Measurements from ENCODE around the gene CASKIN1. TPM values are rescaled to one million over a fixed set of nuclear protein-coding genes. Genes with fewer than 3 reads are reported as not detected.

The CASKIN1 gene
- total and polyA plus RNA-seq, 2 donors = 0.48 to 0.69 TPM

DNA sequence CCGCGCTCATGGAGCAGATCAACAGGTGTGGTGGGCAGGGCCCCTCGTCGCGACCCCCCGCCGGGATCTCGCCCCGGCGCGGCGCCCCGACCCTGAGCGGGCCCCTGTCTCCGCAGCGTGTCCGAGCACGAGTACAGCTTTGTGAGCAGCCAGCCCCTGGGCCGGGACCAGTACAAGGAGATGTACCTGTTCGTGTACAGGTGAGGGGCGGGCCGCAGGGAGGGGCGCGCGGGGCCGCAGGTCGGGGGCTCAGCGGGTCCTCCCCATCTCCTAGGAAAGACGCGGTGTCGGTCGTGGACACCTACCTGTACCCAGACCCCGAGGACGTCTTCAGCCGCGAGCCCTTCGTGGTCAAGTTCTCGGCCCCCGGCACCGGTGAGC lies 40.7 kb upstream of the CASKIN1 start:
- 4% methylated on average over 40 of the region's 40 CpGs for WGBS
- Histone ChIP-seq H3K4me3 (ENCODE audit: low read depth, low read length) (no peak overlapping the region), H3K4me1 (ENCODE audit: insufficient read depth) (peaks cover 1% of the 10 kb centered on the region), H3K27ac (ENCODE audit: low read depth) (no peak overlapping the region), H3K36me3 (ENCODE audit: insufficient read depth) (peaks cover 18% of the 10 kb centered on the region)
- no peak for DNase-seq (ENCODE audit: extremely low spot score)

DNA sequence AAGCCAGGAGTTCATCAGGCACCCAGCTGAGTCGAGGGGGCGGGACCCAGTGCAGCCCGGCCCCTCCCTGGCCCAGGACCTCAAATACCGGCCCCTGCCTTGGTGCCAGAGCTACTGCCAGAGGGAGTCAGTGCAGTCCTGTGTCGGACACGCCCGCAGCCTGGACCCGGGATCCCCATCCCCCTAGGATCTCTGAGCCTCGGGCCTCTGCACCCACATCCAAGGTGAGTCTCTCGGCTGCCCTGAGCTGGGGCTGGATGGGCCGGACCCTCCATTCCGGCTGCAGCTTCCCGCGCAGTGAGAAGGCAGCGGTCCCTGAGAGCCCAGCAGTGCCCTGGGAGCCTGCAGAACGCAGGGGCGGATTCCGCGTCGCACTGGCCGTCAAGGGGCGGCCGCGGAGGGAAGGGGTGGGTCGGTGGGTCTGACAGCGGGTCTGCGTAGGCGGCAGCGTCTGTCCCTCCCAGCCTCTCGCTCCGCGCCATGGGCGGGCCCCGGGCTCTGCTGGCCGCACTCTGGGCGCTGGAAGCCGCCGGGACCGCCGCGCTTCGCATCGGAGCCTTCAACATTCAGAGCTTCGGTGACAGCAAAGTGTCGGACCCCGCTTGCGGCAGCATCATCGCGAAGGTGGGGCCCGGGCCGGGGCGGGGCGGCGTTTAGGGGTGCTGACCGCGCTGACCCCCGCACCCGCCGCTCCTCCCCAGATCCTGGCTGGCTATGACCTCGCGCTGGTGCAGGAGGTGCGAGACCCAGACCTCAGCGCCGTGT lies 40.1 kb upstream of the CASKIN1 start, which contains the start of gene DNASE1L2:
Gene DNASE1L2, plus strand, starts transcription at position 108 of the 765 bp plus-strand sequence. Its CDS starts 373 bp downstream, at position 481.
- Histone ChIP-seq H3K36me3 (ENCODE audit: insufficient read depth) (peaks cover 18% of the 10 kb centered on the region), H3K27ac (ENCODE audit: low read depth) (no peak within 1 kb of the TSS), H3K4me1 (ENCODE audit: insufficient read depth) (peaks cover 1% of the 10 kb centered on the region), H3K4me3 (ENCODE audit: low read depth, low read length) (no peak within 1 kb of the TSS)
- 4% methylated on average over 64 of the region's 64 CpGs for WGBS
- DNase-seq (ENCODE audit: extremely low spot score) = no peak

DNA sequence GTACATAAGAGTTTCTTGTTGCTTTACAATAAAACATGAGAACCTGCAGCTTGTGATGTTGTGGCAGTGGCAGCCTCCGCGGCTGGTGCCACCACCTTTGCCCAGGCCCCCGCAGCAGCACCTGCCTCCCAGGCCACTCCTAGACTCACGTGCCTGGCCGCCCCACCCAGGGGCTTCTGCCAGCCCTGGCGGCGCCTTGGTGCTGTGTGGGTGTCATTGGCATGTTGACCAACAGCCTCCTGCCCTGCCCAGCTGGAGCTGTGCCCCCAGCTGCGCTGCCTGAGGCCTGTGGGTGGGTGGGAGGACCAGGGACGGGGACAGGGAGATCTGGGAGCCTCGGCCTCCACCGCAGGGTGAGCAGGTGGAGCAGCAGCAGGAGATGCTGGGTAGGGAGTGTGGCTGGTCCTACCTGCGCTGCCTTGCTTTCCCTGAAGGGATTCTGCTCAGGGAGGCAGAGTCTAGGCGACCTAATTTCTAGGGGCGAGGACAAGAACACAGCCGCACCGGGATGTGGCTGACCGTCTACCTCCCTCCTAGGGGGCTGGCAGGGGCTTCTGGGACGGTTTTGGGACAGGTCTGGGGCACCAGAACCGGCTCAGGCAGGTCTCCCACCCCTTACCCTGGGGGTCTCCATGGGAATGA lies 39.4 kb upstream of the CASKIN1 start:
- peaks cover 1% of the 10 kb centered on the region for H3K4me1 ChIP-seq (ENCODE audit: insufficient read depth)
- no peak for DNase-seq (ENCODE audit: extremely low spot score)
- H3K27ac ChIP-seq (ENCODE audit: low read depth) = no peak overlapping the region
- peaks cover 18% of the 10 kb centered on the region for H3K36me3 ChIP-seq (ENCODE audit: insufficient read depth)
- H3K4me3 ChIP-seq (ENCODE audit: low read depth, low read length) = no peak overlapping the region
- WGBS = 81% methylated on average over 19 of the region's 19 CpGs

GRCh38 chr16:2235234-2235651 lies 38.8 kb upstream of the CASKIN1 start:
- Histone ChIP-seq H3K27ac (ENCODE audit: low read depth) (no peak overlapping the region), H3K4me3 (ENCODE audit: low read depth, low read length) (no peak overlapping the region), H3K4me1 (ENCODE audit: insufficient read depth) (peaks cover 1% of the 10 kb centered on the region), H3K36me3 (ENCODE audit: insufficient read depth) (peaks cover 18% of the 10 kb centered on the region)
- WGBS = 95% methylated on average over 28 of the region's 28 CpGs
- no peak for DNase-seq (ENCODE audit: extremely low spot score)

DNA sequence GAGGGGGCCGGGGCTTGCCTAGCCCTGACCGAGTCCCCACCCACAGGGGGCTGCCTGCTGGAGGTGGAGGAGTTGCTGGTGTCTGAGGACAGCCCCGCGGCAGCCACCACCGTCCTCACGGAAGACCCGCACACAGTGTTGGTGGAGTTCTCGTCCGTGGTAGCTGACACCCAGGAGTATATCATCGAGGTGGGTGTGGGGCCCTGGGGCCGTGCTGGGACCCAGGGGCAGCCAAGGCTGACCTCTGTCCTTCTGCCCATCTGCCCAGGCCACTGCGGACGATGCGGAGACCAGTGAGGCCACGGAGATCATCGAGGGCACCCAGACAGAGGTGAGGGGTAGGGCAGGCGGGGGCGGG lies 38.4 kb upstream of the CASKIN1 start:
- no peak overlapping the region for H3K27ac ChIP-seq (ENCODE audit: low read depth)
- 91% methylated on average over 18 of the region's 18 CpGs for WGBS
- no peak for DNase-seq (ENCODE audit: extremely low spot score)
- peaks cover 1% of the 10 kb centered on the region for H3K4me1 ChIP-seq (ENCODE audit: insufficient read depth)
- H3K4me3 ChIP-seq (ENCODE audit: low read depth, low read length) = no peak overlapping the region
- H3K36me3 ChIP-seq (ENCODE audit: insufficient read depth) = peaks cover 18% of the 10 kb centered on the region

DNA sequence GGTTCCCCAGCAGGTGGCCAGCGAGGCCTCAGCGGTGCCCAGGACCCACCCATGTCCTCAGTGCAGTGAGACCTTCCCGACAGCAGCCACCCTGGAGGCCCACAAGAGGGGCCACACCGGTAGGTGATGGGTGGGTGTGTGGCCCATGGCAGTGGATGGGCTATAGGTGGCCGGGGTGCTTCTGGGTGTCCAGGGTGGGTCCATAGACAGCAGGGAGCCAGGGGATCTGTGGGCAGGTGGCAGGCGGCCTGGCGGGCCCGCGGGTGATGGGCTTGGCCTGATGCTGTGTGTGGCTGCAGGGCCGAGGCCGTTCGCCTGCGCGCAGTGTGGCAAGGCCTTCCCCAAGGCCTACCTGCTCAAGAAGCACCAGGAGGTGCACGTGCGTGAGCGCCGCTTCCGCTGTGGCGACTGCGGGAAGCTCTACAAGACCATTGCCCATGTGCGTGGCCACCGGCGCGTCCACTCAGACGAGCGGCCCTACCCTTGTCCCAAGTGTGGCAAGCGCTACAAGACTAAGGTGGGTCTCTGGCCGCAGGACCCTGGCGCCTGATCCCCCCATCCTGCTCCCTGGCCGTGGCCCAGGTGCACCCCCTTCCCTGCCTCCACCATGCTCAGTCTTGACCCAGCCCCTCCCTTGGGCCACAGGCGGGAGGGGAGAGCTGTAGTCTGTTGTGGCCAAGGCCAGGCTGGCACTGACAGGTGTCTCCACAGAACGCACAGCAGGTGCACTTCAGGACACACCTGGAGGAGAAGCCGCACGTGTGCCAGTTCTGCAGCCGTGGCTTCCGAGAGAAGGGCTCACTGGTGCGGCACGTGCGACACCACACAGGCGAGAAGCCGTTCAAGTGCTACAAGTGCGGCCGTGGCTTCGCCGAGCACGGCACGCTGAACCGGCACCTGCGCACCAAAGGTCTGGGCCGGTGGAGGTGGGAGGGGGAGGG lies 37.7 kb upstream of the CASKIN1 start:
- Histone ChIP-seq H3K4me1 (ENCODE audit: insufficient read depth) (peaks cover 1% of the 10 kb centered on the region), H3K36me3 (ENCODE audit: insufficient read depth) (peaks cover 20% of the 10 kb centered on the region), H3K4me3 (ENCODE audit: low read depth, low read length) (no peak overlapping the region), H3K27ac (ENCODE audit: low read depth) (no peak overlapping the region)
- DNase-seq (ENCODE audit: extremely low spot score) = no peak
- 95% methylated on average over 51 of the region's 51 CpGs for WGBS

- H3K27ac ChIP-seq (ENCODE audit: low read depth) = no peak overlapping the region
- peaks cover 20% of the 10 kb centered on the region for H3K36me3 ChIP-seq (ENCODE audit: insufficient read depth)
- H3K4me3 ChIP-seq (ENCODE audit: low read depth, low read length) = no peak overlapping the region
- no peak for DNase-seq (ENCODE audit: extremely low spot score)
- 93% methylated on average over 28 of the region's 28 CpGs for WGBS
- H3K4me1 ChIP-seq (ENCODE audit: insufficient read depth) = peaks cover 1% of the 10 kb centered on the region
Measured at GRCh38 chr16:2233046-2233775, 36.8 kb upstream of the CASKIN1 start.

GRCh38 chr16:2232094-2232990 lies 35.9 kb upstream of the CASKIN1 start:
- WGBS = 90% methylated on average over 41 of the region's 41 CpGs
- no peak for DNase-seq (ENCODE audit: extremely low spot score)

GRCh38 chr16:2231016-2231931 lies 34.9 kb upstream of the CASKIN1 start:
- Histone ChIP-seq H3K4me3 (ENCODE audit: low read depth, low read length) (no peak overlapping the region), H3K4me1 (ENCODE audit: insufficient read depth) (no peaks in the 10 kb centered on the region), H3K36me3 (ENCODE audit: insufficient read depth) (peaks cover 20% of the 10 kb centered on the region), H3K27ac (ENCODE audit: low read depth) (no peak overlapping the region)
- no peak for DNase-seq (ENCODE audit: extremely low spot score)
- 80% methylated on average over 29 of the region's 29 CpGs for WGBS

More at GRCh38 chr16:2232094-2232990, 35.9 kb upstream of the CASKIN1 start:
- peaks cover 1% of the 10 kb centered on the region for H3K4me1 ChIP-seq (ENCODE audit: insufficient read depth)
- H3K4me3 ChIP-seq (ENCODE audit: low read depth, low read length) = no peak overlapping the region
- H3K27ac ChIP-seq (ENCODE audit: low read depth) = no peak overlapping the region
- H3K36me3 ChIP-seq (ENCODE audit: insufficient read depth) = peaks cover 20% of the 10 kb centered on the region

DNA sequence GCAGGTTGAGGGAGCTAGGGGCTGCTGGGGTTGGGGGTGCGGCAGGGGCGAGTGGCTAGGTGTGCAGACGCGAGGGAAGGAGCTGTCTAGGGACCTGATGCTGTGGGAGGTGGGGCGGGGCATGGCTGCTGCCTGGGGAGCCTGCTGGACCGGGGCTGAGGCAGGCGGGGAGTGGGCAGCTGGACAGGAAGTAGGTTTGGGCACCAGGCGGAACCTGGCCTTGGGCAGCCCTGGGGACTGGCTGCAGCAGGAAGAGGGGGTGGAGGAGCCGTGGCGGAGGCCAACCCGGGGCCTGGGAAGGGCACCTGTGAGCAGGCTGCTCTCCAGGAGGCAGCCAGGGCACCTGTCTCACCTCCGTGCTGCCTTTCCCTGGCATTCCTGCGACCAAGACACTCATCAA lies 34.0 kb upstream of the CASKIN1 start:
- Histone ChIP-seq H3K4me3 (ENCODE audit: low read depth, low read length) (no peak overlapping the region), H3K4me1 (ENCODE audit: insufficient read depth) (no peaks in the 10 kb centered on the region), H3K36me3 (ENCODE audit: insufficient read depth) (peaks cover 16% of the 10 kb centered on the region), H3K27ac (ENCODE audit: low read depth) (no peak overlapping the region)
- no peak for DNase-seq (ENCODE audit: extremely low spot score)
- WGBS = 89% methylated on average over 13 of the region's 13 CpGs

- DNase-seq (ENCODE audit: extremely low spot score) = no peak
- Histone ChIP-seq H3K36me3 (ENCODE audit: insufficient read depth) (peaks cover 16% of the 10 kb centered on the region), H3K4me1 (ENCODE audit: insufficient read depth) (no peaks in the 10 kb centered on the region), H3K27ac (ENCODE audit: low read depth) (no peak overlapping the region), H3K4me3 (ENCODE audit: low read depth, low read length) (no peak overlapping the region)
- 91% methylated on average over 23 of the region's 23 CpGs for WGBS
Measured at GRCh38 chr16:2229632-2230250, 33.3 kb upstream of the CASKIN1 start.
